Common myeloid progenitor, CD34-positive (primary cell): ENCODE results near the gene RNF40.

Source experiments
- CTCF ChIA-PET: fragments of 350-600 bp; sonication (Branson Sonifier 250); formaldehyde crosslinking; loops from one replicate; lab custom pipeline; 2021; ENCODE audit warnings: antibody characterized with exemption; lab: Charles Lee
- POLR2A ChIA-PET: fragments of 350-600 bp; sonication (Branson Sonifier 250); formaldehyde crosslinking; loops from one replicate; lab custom pipeline; 2021; ENCODE audit warnings: antibody characterized with exemption; lab: Charles Lee
- DNase-seq, 3 donors: peaks; one replicate each; pipeline versions ENCODE4 v3.0.0 to v3.0.0-alpha.2; 2013
- H3K27ac ChIP-seq, 2 experiments: 1 replicate in 1 of 2; 2 replicates in 1 of 2; pipeline ENCODE4 v1.7.0; 2013; ENCODE audit warnings: inconsistent platforms in 2 of 2, low read length in 2 of 2, mild to moderate bottlenecking in 2 of 2, low read depth in 1 of 2, moderate library complexity in 1 of 2; ENCODE audit not compliant: severe bottlenecking in 2 of 2, insufficient read depth in 1 of 2, poor library complexity in 1 of 2
- H3K27me3 ChIP-seq, 5 experiments: replicated peaks in 2 of 5; 1 replicate in 3 of 5; 2 replicates in 2 of 5; pipeline versions ENCODE4 v1.6.1 to v1.7.0; 2013; ENCODE audit warnings: low read length in 4 of 5, mild to moderate bottlenecking in 2 of 5, moderate library complexity in 2 of 5, inconsistent platforms in 1 of 5; ENCODE audit not compliant: insufficient read depth in 5 of 5, control insufficient read depth in 4 of 5
- H3K36me3 ChIP-seq, 4 experiments: 1 replicate in 2 of 4; 2 replicates in 2 of 4; pipeline versions ENCODE4 v1.6.1 to v1.7.0; 2013; ENCODE audit warnings: low read length in 3 of 4, control low read depth in 1 of 4, mild to moderate bottlenecking in 1 of 4; ENCODE audit not compliant: control insufficient read depth in 4 of 4, insufficient read depth in 4 of 4
- H3K4me1 ChIP-seq, 4 experiments: 1 replicate in 3 of 4; 2 replicates in 1 of 4; pipeline versions ENCODE4 v1.6.1 to v1.7.1; 2013; ENCODE audit warnings: low read length in 3 of 4, mild to moderate bottlenecking in 3 of 4, control low read depth in 1 of 4, inconsistent platforms in 1 of 4, moderate library complexity in 1 of 4; ENCODE audit not compliant: control insufficient read depth in 4 of 4, insufficient read depth in 4 of 4; ENCODE audit errors: control extremely low read depth in 1 of 4
- H3K4me3 ChIP-seq, 7 experiments: 1 replicate in 4 of 7; 2 replicates in 3 of 7; pipeline versions ENCODE4 v1.5.1 to v1.7.0; 2013; ENCODE audit warnings: mild to moderate bottlenecking in 7 of 7, low read length in 6 of 7, moderate library complexity in 6 of 7, inconsistent platforms in 2 of 7, low read depth in 2 of 7, control low read depth in 1 of 7; ENCODE audit not compliant: insufficient read depth in 4 of 7, control insufficient read depth in 1 of 7; ENCODE audit errors: extremely low read depth in 1 of 7
- H3K9me3 ChIP-seq, 5 experiments: 1 replicate in 4 of 5; 2 replicates in 1 of 5; pipeline versions ENCODE4 v1.6.1 to v1.7.1; 2013; ENCODE audit warnings: low read length in 4 of 5, mild to moderate bottlenecking in 2 of 5, inconsistent platforms in 1 of 5, low read depth in 1 of 5, moderate library complexity in 1 of 5; ENCODE audit not compliant: control insufficient read depth in 4 of 5, insufficient read depth in 2 of 5; ENCODE audit errors: control extremely low read depth in 1 of 5
- WGBS: methylation state at CpG from one replicate; pipeline ENCODE4 v1.1.5; 2013; ENCODE audit not compliant: insufficient coverage; 5-methylcytosine and 5-hydroxymethylcytosine counted together

RNF40 gene

GRCh38 chr16:30761427-30761927 is 645 bp upstream of the RNF40 start:
- Histone ChIP-seq H3K9me3 (no peaks in the 10 kb centered on the region), H3K4me1 (peaks cover 11 to 53% (median 47%) of the 10 kb centered on the region in 4 experiments), H3K36me3 (peaks cover 0 to 55% (median 37%) of the 10 kb centered on the region in 4 experiments), H3K4me3 (peak overlapping the region; percentile 86 to 98 (median 93)), H3K27me3 (no peaks in the 10 kb centered on the region), H3K27ac (peak overlapping the region; percentile 85 to 93)
- POLR2A ChIA-PET, result interaction anchor here (0.8 to 1.2 kb wide), 2 partner anchors 47 to 64 kb away, joined by 3 to 4 read pairs; no protein-coding TSS in a partner anchor
- WGBS, result under 1% methylated on average over 64 of the region's 64 CpGs
- peak; percentile 48 to 71 (median 58) for DNase-seq
- CTCF ChIA-PET, result interaction anchor here (1.0 to 2.2 kb wide), 3 partner anchors 10 to 52 kb away, joined by 3 to 10 read pairs (median 5); no protein-coding TSS in a partner anchor

- Histone ChIP-seq H3K4me1 (peaks cover 11 to 49% (median 46%) of the 10 kb centered on the region in 4 experiments), H3K4me3 (peak overlapping the region in 6 of 7 experiments; percentile 86 to 98 (median 92)), H3K27me3 (no peaks in the 10 kb centered on the region), H3K27ac (peak overlapping the region; percentile 85 to 93), H3K9me3 (no peaks in the 10 kb centered on the region), H3K36me3 (peaks cover 2 to 57% (median 45%) of the 10 kb centered on the region in 4 experiments)
- no peak for DNase-seq
- 89% methylated on average over 8 of the region's 15 CpGs for WGBS
- POLR2A ChIA-PET, result no interaction called here
- CTCF ChIA-PET, result interaction anchor here (1.0 to 2.0 kb wide), 4 partner anchors 8 to 50 kb away, joined by 3 to 7 read pairs (median 4); partner anchors contain the start of gene PHKG2
Observed at GRCh38 chr16:30762991-30763725, 1.0 kb downstream of the RNF40 start.

GRCh38 chr16:30764086-30764485 is 2.0 kb downstream of the RNF40 start:
- POLR2A ChIA-PET, result no interaction called here
- Histone ChIP-seq H3K4me1 (peaks cover 11 to 40% (median 37%) of the 10 kb centered on the region in 4 experiments), H3K9me3 (no peaks in the 10 kb centered on the region), H3K27ac (peak overlapping the region in 1 of 2 experiments; percentile 17), H3K4me3 (no peak overlapping the region), H3K36me3 (peaks cover 9 to 66% (median 54%) of the 10 kb centered on the region in 4 experiments), H3K27me3 (no peaks in the 10 kb centered on the region)
- CTCF ChIA-PET, result interaction anchor here (2.0 kb wide), 1 partner anchor 11 kb away, joined by 7 read pairs; no protein-coding TSS in a partner anchor
- DNase-seq, result no peak
- WGBS, result 97% methylated on average over 9 of the region's 11 CpGs

GRCh38 chr16:30764816-30765465 is 2.8 kb downstream of the RNF40 start:
- peaks cover 6 to 31% (median 30%) of the 10 kb centered on the region in 4 experiments for H3K4me1 ChIP-seq
- H3K36me3 ChIP-seq, result peaks cover 12 to 69% (median 60%) of the 10 kb centered on the region in 4 experiments
- CTCF ChIA-PET, result interaction anchor here (0.8 kb wide), 2 partner anchors 13 to 69 kb away, joined by 3 read pairs; no protein-coding TSS in a partner anchor
- H3K4me3 ChIP-seq, result no peak overlapping the region
- H3K27me3 ChIP-seq, result no peaks in the 10 kb centered on the region
- H3K27ac ChIP-seq, result peak overlapping the region in 1 of 2 experiments; percentile 17
- H3K9me3 ChIP-seq, result no peaks in the 10 kb centered on the region
- POLR2A ChIA-PET, result no interaction called here
- 100% methylated on average over 8 of the region's 12 CpGs for WGBS
- no peak for DNase-seq

GRCh38 chr16:30766206-30766932 is 4.2 kb downstream of the RNF40 start:
- Histone ChIP-seq H3K36me3 (peaks cover 12 to 79% (median 66%) of the 10 kb centered on the region in 4 experiments), H3K4me3 (no peak overlapping the region), H3K27me3 (no peaks in the 10 kb centered on the region), H3K4me1 (peaks cover 3 to 17% (median 16%) of the 10 kb centered on the region in 4 experiments), H3K9me3 (no peaks in the 10 kb centered on the region), H3K27ac (no peak overlapping the region)
- CTCF ChIA-PET, result interaction anchor here (0.7 to 2.1 kb wide), 4 partner anchors 11 to 19 kb away, joined by 3 to 7 read pairs (median 3); partner anchors contain the start of gene PHKG2
- peak in 1 of 3 donors; percentile 34 for DNase-seq
- 96% methylated on average over 29 of the region's 29 CpGs for WGBS
- POLR2A ChIA-PET, result no interaction called here

GRCh38 chr16:30766933-30767284 is 4.8 kb downstream of the RNF40 start:
- no peak overlapping the region for H3K27ac ChIP-seq

More at GRCh38 chr16:30766933-30767284, 4.8 kb downstream of the RNF40 start:
- peaks cover 12 to 84% (median 69%) of the 10 kb centered on the region in 4 experiments for H3K36me3 ChIP-seq
- CTCF ChIA-PET, result interaction anchor here (1.2 to 2.1 kb wide), 2 partner anchors 10 to 16 kb away, joined by 3 to 7 read pairs; no protein-coding TSS in a partner anchor
- no peaks in the 10 kb centered on the region for H3K9me3 ChIP-seq
- DNase-seq, result no peak
- H3K4me1 ChIP-seq, result peaks cover 3 to 14% (median 13%) of the 10 kb centered on the region in 4 experiments
- POLR2A ChIA-PET, result no interaction called here
- no peak overlapping the region for H3K4me3 ChIP-seq
- 100% methylated on average over 2 of the region's 4 CpGs for WGBS
- no peaks in the 10 kb centered on the region for H3K27me3 ChIP-seq
